Dermis microvascular lymphatic vessel endothelial cell (primary cell): ENCODE measurements around the gene SEMA4C. TPM values are rescaled to one million over a fixed set of nuclear protein-coding genes. Genes with fewer than 3 reads are reported as not detected.
"Not testable (repeated sequence)": the region's sequence is repeated elsewhere in the genome, so short reads cannot be mapped to it uniquely, and the experiment has no call there.

ENCODE experiments used
- DNase-seq, 2 donors: peaks; one replicate each; pipeline versions ENCODE4 v3.0.0 to v3.0.0-alpha.2; 2010; ENCODE audit warnings: low read depth in 2 of 2
- total RNA-seq: library from RNA; depleted of rRNA; stranded (reverse); fragments of >200 nt; gene quantifications from 2 replicates; pipeline ENCODE4 v1.2.1, GENCODE V29; 2014

The SEMA4C gene
- total RNA-seq, 1 donor from 2014 or later = 17.3 TPM

- DNase-seq = no peak
Measured at GRCh38 chr2:96898641-96899412, 28.9 kb upstream of the SEMA4C start.

- DNase-seq = no peak
Measured at GRCh38 chr2:96898135-96898505, 28.2 kb upstream of the SEMA4C start.

GRCh38 chr2:96897491-96898134, 27.7 kb upstream of the SEMA4C start:
- DNase-seq = no peak

GRCh38 chr2:96895746-96896651, 26.1 kb upstream of the SEMA4C start:
- DNase-seq = no peak

- no peak for DNase-seq
Measured at GRCh38 chr2:96895032-96895745, 25.3 kb upstream of the SEMA4C start.

- no peak for DNase-seq
Measured at GRCh38 chr2:96894151-96894531, 24.3 kb upstream of the SEMA4C start.

GRCh38 chr2:96893289-96894150, 23.6 kb upstream of the SEMA4C start:
- DNase-seq = no peak

- DNase-seq = no peak
Measured at GRCh38 chr2:96891591-96892333, 21.9 kb upstream of the SEMA4C start.

- DNase-seq = no peak
Measured at GRCh38 chr2:96890726-96891385, 21.0 kb upstream of the SEMA4C start.

GRCh38 chr2:96890252-96890651, 20.4 kb upstream of the SEMA4C start:
- no peak for DNase-seq

- DNase-seq = not testable (repeated sequence)
Measured at GRCh38 chr2:96889502-96889901, 19.6 kb upstream of the SEMA4C start.

GRCh38 chr2:96888072-96889011, 18.5 kb upstream of the SEMA4C start:
- no peak for DNase-seq

GRCh38 chr2:96887493-96888012, 17.7 kb upstream of the SEMA4C start:
- no peak for DNase-seq

- no peak for DNase-seq
Measured at GRCh38 chr2:96885432-96886347, 15.8 kb upstream of the SEMA4C start.

- no peak for DNase-seq
Measured at GRCh38 chr2:96884299-96885094, 14.6 kb upstream of the SEMA4C start.

GRCh38 chr2:96883306-96883705, 13.4 kb upstream of the SEMA4C start:
- no peak for DNase-seq
